ENCODE measurements around the gene PCBP1.

DNA sequence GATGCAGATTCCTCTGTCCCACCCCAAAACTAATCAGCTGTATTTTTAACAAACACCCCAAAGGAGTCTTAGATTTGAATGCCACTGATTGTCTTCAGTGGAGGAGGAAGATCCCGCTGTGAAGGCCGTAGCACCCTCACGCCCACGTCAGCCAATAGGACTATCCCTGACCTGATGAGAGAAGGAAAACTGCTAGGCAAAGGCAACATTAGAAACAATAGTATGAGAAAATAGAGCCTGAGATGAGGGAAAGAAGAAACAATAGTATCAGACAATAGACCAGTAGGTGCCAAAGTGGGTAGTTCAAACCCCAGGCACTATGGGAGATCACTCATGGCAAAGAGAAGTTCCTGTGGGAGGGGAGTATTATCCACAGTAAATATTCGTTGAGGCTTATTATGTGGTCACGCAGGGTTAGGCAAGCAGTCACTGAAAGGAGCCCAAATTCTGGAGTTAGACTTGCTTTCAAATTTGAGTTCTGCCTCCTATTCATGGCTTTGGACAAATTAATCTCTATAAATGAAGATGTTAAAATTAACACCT lies 2.8 kb downstream of the PCBP1 start:
- TF ChIP-seq CTCF (IDR thresholded peaks at IDR 0.05 in 8 of 11, conservative IDR thresholded peaks at IDR 0.05 in 3 of 11) = no peak
- TF ChIP-seq POLR2A (IDR thresholded peaks at IDR 0.05) = no peak
